CD14-positive monocyte (primary cell): ENCODE data around the gene LRP1B. TPM values are rescaled to one million over a fixed set of nuclear protein-coding genes. Genes with fewer than 3 reads are reported as not detected.

Experiments used
- DNase-seq, 3 donors: peaks; one replicate each; pipeline ENCODE4 v3.0.0-alpha.2; 2011 to 2022
- H2AFZ ChIP-seq: 2 replicates; pipeline ENCODE4 v1.6.0; 2012; ENCODE audit warnings: mild to moderate bottlenecking, low read depth, low read length, inconsistent platforms; ENCODE audit not compliant: insufficient read depth, poor library complexity, severe bottlenecking
- H3K27ac ChIP-seq, 2 donors: 1 replicate in 1 of 2; 2 replicates in 1 of 2; pipeline ENCODE4 v1.5.1; 2012 to 2013; ENCODE audit warnings: low read length in 2 of 2, control low read depth in 1 of 2, inconsistent platforms in 1 of 2, low read depth in 1 of 2, mild to moderate bottlenecking in 1 of 2
- H3K27me3 ChIP-seq, 2 donors: one replicate each; pipeline versions ENCODE4 v1.6.0 to v1.6.1; 2011 to 2013; ENCODE audit warnings: low read length in 2 of 2; ENCODE audit not compliant: control insufficient read depth in 2 of 2, insufficient read depth in 2 of 2
- H3K36me3 ChIP-seq, 2 donors: replicated peaks in 1 of 2; 1 replicate in 1 of 2; 2 replicates in 1 of 2; pipeline versions ENCODE4 v1.5.1 to v1.6.1; 2012 to 2013; ENCODE audit warnings: low read length in 2 of 2, control low read depth in 1 of 2, inconsistent platforms in 1 of 2, mild to moderate bottlenecking in 1 of 2; ENCODE audit not compliant: insufficient read depth in 2 of 2, control insufficient read depth in 1 of 2
- H3K4me1 ChIP-seq, 2 donors: 1 replicate in 1 of 2; 2 replicates in 1 of 2; pipeline versions ENCODE4 v1.5.1 to v1.6.1; 2012 to 2013; ENCODE audit warnings: low read length in 2 of 2, control low read depth in 1 of 2, inconsistent platforms in 1 of 2, mild to moderate bottlenecking in 1 of 2, moderate library complexity in 1 of 2; ENCODE audit not compliant: insufficient read depth in 2 of 2, control insufficient read depth in 1 of 2
- H3K4me2 ChIP-seq: replicated peaks from 2 replicates; pipeline ENCODE3; 2012; ENCODE audit warnings: low read length, moderate library complexity, mild to moderate bottlenecking; ENCODE audit not compliant: poor library complexity, severe bottlenecking; ENCODE audit errors: extremely low read depth
- H3K4me3 ChIP-seq, 3 experiments: fragments of 200-600 bp in 1 of 3; sonication (generic) in 1 of 3; replicated peaks in 1 of 3; 1 replicate in 2 of 3; 2 replicates in 1 of 3; pipeline ENCODE4 v1.5.1; 2011 to 2013; ENCODE audit warnings: low read length in 3 of 3, mild to moderate bottlenecking in 3 of 3, control low read depth in 2 of 3, low read depth in 2 of 3, inconsistent platforms in 1 of 3, moderate library complexity in 1 of 3
- H3K79me2 ChIP-seq: 2 replicates; pipeline ENCODE4 v1.6.0; 2012; ENCODE audit warnings: mild to moderate bottlenecking, control low read depth, inconsistent platforms, low read length, moderate library complexity; ENCODE audit not compliant: insufficient read depth
- H3K9ac ChIP-seq: 2 replicates; pipeline ENCODE4 v1.6.0; 2017; ENCODE audit warnings: low read length, mild to moderate bottlenecking; ENCODE audit not compliant: insufficient read depth, poor library complexity, severe bottlenecking
- H3K9me3 ChIP-seq, 2 donors: replicated peaks in 1 of 2; 1 replicate in 1 of 2; 2 replicates in 1 of 2; pipeline versions ENCODE4 v1.5.1 to v1.6.1; 2012 to 2013; ENCODE audit warnings: low read length in 2 of 2, control low read depth in 1 of 2; ENCODE audit not compliant: control insufficient read depth in 1 of 2, insufficient read depth in 1 of 2
- H4K20me1 ChIP-seq: 2 replicates; pipeline ENCODE4 v1.6.0; 2012; ENCODE audit warnings: mild to moderate bottlenecking, low read length, control low read depth, moderate library complexity; ENCODE audit not compliant: insufficient read depth
- H3K27ac Mint-ChIP-seq, 7 donors: one replicate each; pipeline ENCODE4 v1.8.0; 2020; ENCODE audit warnings: mild to moderate bottlenecking in 7 of 7, mixed read lengths in 7 of 7, moderate library complexity in 6 of 7, inconsistent platforms in 2 of 7
- H3K27me3 Mint-ChIP-seq, 3 donors: one replicate each; pipeline ENCODE4 v1.8.0; 2021 to 2022; ENCODE audit warnings: low read depth in 3 of 3, mild to moderate bottlenecking in 3 of 3, mixed read lengths in 3 of 3, moderate library complexity in 3 of 3, inconsistent platforms in 1 of 3
- H3K36me3 Mint-ChIP-seq, 2 donors: one replicate each; pipeline ENCODE4 v1.8.0; 2020; ENCODE audit warnings: mixed read lengths in 2 of 2, inconsistent platforms in 1 of 2, mild to moderate bottlenecking in 1 of 2
- H3K4me1 Mint-ChIP-seq: one replicate; pipeline ENCODE4 v1.8.0; 2020; ENCODE audit warnings: mild to moderate bottlenecking, mixed read lengths
- H3K4me3 Mint-ChIP-seq, 2 donors: one replicate each; pipeline ENCODE4 v1.8.0; 2020; ENCODE audit warnings: mild to moderate bottlenecking in 2 of 2, mixed read lengths in 2 of 2, moderate library complexity in 1 of 2
- H3K9me3 Mint-ChIP-seq, 7 donors: one replicate each; pipeline ENCODE4 v1.8.0; 2020 to 2022; ENCODE audit warnings: mixed read lengths in 7 of 7, mild to moderate bottlenecking in 6 of 7, moderate library complexity in 6 of 7, inconsistent platforms in 2 of 7
- CTCF ChIP-seq: fragments of 200-600 bp; IDR thresholded peaks from one replicate; pipeline ENCODE4 v1.8.0; 2022; ENCODE audit warnings: antibody characterized with exemption, mild to moderate bottlenecking
- whole genome bisulfite sequencing: methylation state at CpG from one replicate; pipeline ENCODE4 v1.1.5; 2013; ENCODE audit warnings: missing lambda C conversion rate; ENCODE audit not compliant: insufficient coverage; 5-methylcytosine and 5-hydroxymethylcytosine counted together
- intact Hi-C, 2 donors: fragments of 100-400 bp; cut with micrococcal nuclease; formaldehyde crosslinking; loops; one replicate each; pipeline versions ENCODE4 v1.15.0 to v1.15.1; 2023
- polyA plus RNA-seq, 3 donors: library from polyadenylated mRNA; depleted of rRNA in 1 of 3; unstranded in 2 of 3; stranded (reverse) in 1 of 3; fragments of 300-500 nt in 2 of 3; fragments of >200 nt in 1 of 3; fragmentation: Illumina TruSeq in 2 of 3; gene quantifications; 1 replicate in 2 of 3; 2 replicates in 1 of 3; pipeline ENCODE4 v1.2.3, GENCODE V29; 2012 to 2021

LRP1B gene
- polyA plus RNA-seq, 3 donors, result not detected

GRCh38 chr2:140687825-140688224, 1443.0 kb downstream of the LRP1B start:
- peaks cover 0 to 5% (median 1%) of the 10 kb centered on the region in 7 donors for H3K9me3 Mint-ChIP-seq
- H3K27ac Mint-ChIP-seq, result no peak overlapping the region
- no peaks in the 10 kb centered on the region for H3K9me3 ChIP-seq
- H2AFZ ChIP-seq, result no peak overlapping the region
- no peak for TF ChIP-seq CTCF
- H3K36me3 ChIP-seq, result no peaks in the 10 kb centered on the region
- no peak overlapping the region for H3K27ac ChIP-seq
- intact Hi-C loops, result no loop called here
- DNase-seq, result no peak
- H4K20me1 ChIP-seq, result no peaks in the 10 kb centered on the region
- H3K4me3 Mint-ChIP-seq, result no peak overlapping the region
- H3K27me3 ChIP-seq, result no peaks in the 10 kb centered on the region
- no peak overlapping the region for H3K4me3 ChIP-seq
- no peaks in the 10 kb centered on the region for H3K36me3 Mint-ChIP-seq
- H3K4me2 ChIP-seq, result no peak overlapping the region
- no peak overlapping the region for H3K9ac ChIP-seq
- peaks cover 0 to 2% (median 0%) of the 10 kb centered on the region in 3 donors for H3K27me3 Mint-ChIP-seq
- H3K4me1 Mint-ChIP-seq, result no peaks in the 10 kb centered on the region
- H3K79me2 ChIP-seq, result no peaks in the 10 kb centered on the region
- H3K4me1 ChIP-seq, result no peaks in the 10 kb centered on the region

GRCh38 chr2:140683658-140684057, 1447.2 kb downstream of the LRP1B start:
- Mint-ChIP-seq H3K4me3 (no peak overlapping the region), H3K36me3 (no peaks in the 10 kb centered on the region), H3K4me1 (no peaks in the 10 kb centered on the region), H3K27ac (no peak overlapping the region), H3K27me3 (peaks cover 0 to 2% (median 0%) of the 10 kb centered on the region in 3 donors), H3K9me3 (peaks cover 0 to 3% (median 0%) of the 10 kb centered on the region in 7 donors)
- no peaks in the 10 kb centered on the region for H3K79me2 ChIP-seq
- DNase-seq, result no peak
- no peak overlapping the region for H3K4me2 ChIP-seq
- H3K4me3 ChIP-seq, result no peak overlapping the region
- H2AFZ ChIP-seq, result no peak overlapping the region
- intact Hi-C loops, result no loop called here
- no peaks in the 10 kb centered on the region for H3K36me3 ChIP-seq
- 95% methylated on average over 14 of the region's 18 CpGs for WGBS
- H3K9ac ChIP-seq, result no peak overlapping the region
- no peaks in the 10 kb centered on the region for H3K4me1 ChIP-seq
- no peaks in the 10 kb centered on the region for H3K27me3 ChIP-seq
- no peaks in the 10 kb centered on the region for H3K9me3 ChIP-seq
- no peak overlapping the region for H3K27ac ChIP-seq
- TF ChIP-seq CTCF, result no peak
- H4K20me1 ChIP-seq, result no peaks in the 10 kb centered on the region
